HL-60/S4 (cell line): Measurements from ENCODE around the gene NCOA3.
"Not testable (repeated sequence)": the region's sequence is repeated elsewhere in the genome, so short reads cannot be mapped to it uniquely, and the experiment has no call there.

Source experiments
- in situ Hi-C: fragments of 300-500 bp; cut with MboI; formaldehyde crosslinking; loops from 2 replicates; pipeline ENCODE4 v1.14.3; 2022; ENCODE audit warnings: low sequenced_read_pairs

Gene NCOA3

GRCh38 chr20:47500082-47500481, 1.6 kb upstream of the NCOA3 start:
- in situ Hi-C loops = not testable (repeated sequence)

GRCh38 chr20:47500554-47500953, 1.1 kb upstream of the NCOA3 start:
- in situ Hi-C loops = no loop called here

GRCh38 chr20:47501116-47501481, 588 bp upstream of the NCOA3 start:
- in situ Hi-C loops = no loop called here

GRCh38 chr20:47502271-47503239, 868 bp downstream of the NCOA3 start:
- in situ Hi-C loops = no loop called here

- in situ Hi-C loops = no loop called here
Measured at GRCh38 chr20:47503685-47504084, 2.0 kb downstream of the NCOA3 start.

GRCh38 chr20:47506335-47506734, 4.6 kb downstream of the NCOA3 start:
- in situ Hi-C loops = no loop called here

- in situ Hi-C loops = no loop called here
Measured at GRCh38 chr20:47506850-47507249, 5.2 kb downstream of the NCOA3 start.

- in situ Hi-C loops = not testable (repeated sequence)
Measured at GRCh38 chr20:47507275-47507981, 5.7 kb downstream of the NCOA3 start.

GRCh38 chr20:47508278-47508677, 6.6 kb downstream of the NCOA3 start:
- in situ Hi-C loops = no loop called here

- in situ Hi-C loops = no loop called here
Measured at GRCh38 chr20:47509104-47509661, 7.5 kb downstream of the NCOA3 start.

- in situ Hi-C loops = no loop called here
Measured at GRCh38 chr20:47509685-47510084, 8.0 kb downstream of the NCOA3 start.

- in situ Hi-C loops = no loop called here
Measured at GRCh38 chr20:47515843-47516242, 14.2 kb downstream of the NCOA3 start.

- in situ Hi-C loops = no loop called here
Measured at GRCh38 chr20:47521059-47521808, 19.5 kb downstream of the NCOA3 start.

- in situ Hi-C loops = no loop called here
Measured at GRCh38 chr20:47524015-47524784, 22.5 kb downstream of the NCOA3 start.

- in situ Hi-C loops = no loop called here
Measured at GRCh38 chr20:47527004-47527800, 25.5 kb downstream of the NCOA3 start.

- in situ Hi-C loops = no loop called here
Measured at GRCh38 chr20:47529840-47530239, 28.2 kb downstream of the NCOA3 start.

- in situ Hi-C loops = no loop called here
Measured at GRCh38 chr20:47531458-47531857, 29.8 kb downstream of the NCOA3 start.

GRCh38 chr20:47532002-47532401, 30.3 kb downstream of the NCOA3 start:
- in situ Hi-C loops = no loop called here

GRCh38 chr20:47533518-47534062, 31.9 kb downstream of the NCOA3 start:
- in situ Hi-C loops = no loop called here
